GM12875 (cell line): ENCODE measurements around the gene UTP3.
A peak's percentile ranks its signal among the peaks of the same experiment; 100 is the strongest.
"Not testable (repeated sequence)": the region's sequence is repeated elsewhere in the genome, so short reads cannot be mapped to it uniquely, and the experiment has no call there.

Source experiments
- H3K4me3 ChIP-seq: one replicate; pipeline ENCODE4 v1.5.1; 2011; ENCODE audit warnings: low read depth, low read length, control low read depth
- CTCF ChIP-seq: IDR thresholded peaks from 2 replicates; pipeline ENCODE4 v1.5.1; 2011; ENCODE audit warnings: low read depth, mild to moderate bottlenecking, control low read depth, inconsistent platforms, low read length, moderate library complexity, borderline replicate concordance; ENCODE audit not compliant: insufficient read depth

Gene UTP3

GRCh38 chr4:70674731-70675130 lies 13.6 kb upstream of the UTP3 start:
- H3K4me3 ChIP-seq = no peak overlapping the region
- TF ChIP-seq CTCF = no peak

GRCh38 chr4:70676554-70677090 lies 11.7 kb upstream of the UTP3 start:
- no peak for TF ChIP-seq CTCF
- no peak overlapping the region for H3K4me3 ChIP-seq

GRCh38 chr4:70678383-70678999 lies 9.8 kb upstream of the UTP3 start:
- no peak overlapping the region for H3K4me3 ChIP-seq
- no peak for TF ChIP-seq CTCF

GRCh38 chr4:70680934-70681333 lies 7.4 kb upstream of the UTP3 start:
- no peak overlapping the region for H3K4me3 ChIP-seq
- no peak for TF ChIP-seq CTCF

GRCh38 chr4:70681704-70682103 lies 6.6 kb upstream of the UTP3 start:
- no peak overlapping the region for H3K4me3 ChIP-seq
- TF ChIP-seq CTCF = no peak

GRCh38 chr4:70682142-70682541 lies 6.2 kb upstream of the UTP3 start:
- H3K4me3 ChIP-seq = not testable (repeated sequence)

GRCh38 chr4:70687392-70687791 lies 940 bp upstream of the UTP3 start:
- no peak for TF ChIP-seq CTCF
- peak overlapping the region; percentile 64 for H3K4me3 ChIP-seq

- TF ChIP-seq CTCF = no peak
- peak overlapping the region; percentile 64 for H3K4me3 ChIP-seq
Measured at GRCh38 chr4:70688795-70689231, 481 bp downstream of the UTP3 start.
